Activated naive CD8-positive, alpha-beta T cell treated with anti-CD3 and anti-CD28 coated beads for 36 hours (primary cell): ENCODE measurements around the gene RNF180. TPM values are rescaled to one million over a fixed set of nuclear protein-coding genes. Genes with fewer than 3 reads are reported as not detected.
"Not testable (repeated sequence)": the region's sequence is repeated elsewhere in the genome, so short reads cannot be mapped to it uniquely, and the experiment has no call there.

ENCODE experiments used
- DNase-seq: peaks from one replicate; pipeline ENCODE4 v3.0.0; 2021
- H3K27ac Mint-ChIP-seq: one replicate; pipeline ENCODE4 v1.8.0; 2022; ENCODE audit warnings: mild to moderate bottlenecking, moderate library complexity, mixed read lengths
- H3K27me3 Mint-ChIP-seq: one replicate; pipeline ENCODE4 v1.8.0; 2022; ENCODE audit warnings: mild to moderate bottlenecking, mixed read lengths
- H3K36me3 Mint-ChIP-seq: one replicate; pipeline ENCODE4 v1.8.0; 2021; ENCODE audit warnings: mild to moderate bottlenecking, mixed read lengths
- H3K4me1 Mint-ChIP-seq: one replicate; pipeline ENCODE4 v1.8.0; 2021; ENCODE audit warnings: mixed read lengths
- H3K4me3 Mint-ChIP-seq: one replicate; pipeline ENCODE4 v1.8.0; 2022; ENCODE audit warnings: mild to moderate bottlenecking, moderate library complexity, mixed read lengths
- H3K9me3 Mint-ChIP-seq: one replicate; pipeline ENCODE4 v1.8.0; 2022; ENCODE audit warnings: mixed read lengths
- total RNA-seq, 2 experiments: library from RNA; stranded (reverse); gene quantifications; one replicate each; pipeline ENCODE4 v1.2.3, GENCODE V29; 2021

Gene RNF180
- total RNA-seq, 2 experiments from 2014 or later: not detected

- Mint-ChIP-seq H3K27me3 (peaks cover 6% of the 10 kb centered on the region), H3K36me3 (no peaks in the 10 kb centered on the region), H3K4me3 (no peak overlapping the region), H3K9me3 (no peaks in the 10 kb centered on the region), H3K4me1 (no peaks in the 10 kb centered on the region), H3K27ac (no peak overlapping the region)
- no peak for DNase-seq
Observed at GRCh38 chr5:64201996-64202395, 36.4 kb downstream of the RNF180 start.

GRCh38 chr5:64206653-64207052, 41.0 kb downstream of the RNF180 start:
- no peak for DNase-seq
- Mint-ChIP-seq H3K4me1 (no peaks in the 10 kb centered on the region), H3K36me3 (no peaks in the 10 kb centered on the region), H3K27me3 (peaks cover 6% of the 10 kb centered on the region), H3K27ac (no peak overlapping the region), H3K4me3 (no peak overlapping the region), H3K9me3 (no peaks in the 10 kb centered on the region)

- Mint-ChIP-seq H3K27me3 (peaks cover 3% of the 10 kb centered on the region), H3K4me1 (no peaks in the 10 kb centered on the region), H3K27ac (no peak overlapping the region), H3K36me3 (no peaks in the 10 kb centered on the region), H3K4me3 (no peak overlapping the region), H3K9me3 (no peaks in the 10 kb centered on the region)
- no peak for DNase-seq
Observed at GRCh38 chr5:64207978-64208377, 42.3 kb downstream of the RNF180 start.

DNA sequence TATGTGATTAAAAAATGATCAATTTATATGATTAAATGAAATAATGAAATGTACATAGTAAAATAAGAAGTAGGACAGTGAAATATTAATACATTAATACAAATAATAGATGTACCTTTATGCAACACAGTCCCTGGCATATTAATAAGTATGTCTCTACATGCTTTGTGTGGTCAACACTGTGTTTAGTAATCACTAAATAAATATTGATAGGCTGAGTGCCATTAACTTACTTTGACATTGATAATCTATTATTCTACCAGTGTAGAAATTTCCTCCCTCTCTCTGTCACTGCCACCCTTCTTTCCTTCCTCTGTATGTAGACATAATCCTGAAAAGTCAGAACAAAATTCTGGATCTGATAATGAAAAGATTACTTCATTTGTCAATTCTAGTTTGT, 43.7 kb downstream of the RNF180 start:
- DNase-seq: no peak
- peaks cover 1% of the 10 kb centered on the region for H3K9me3 Mint-ChIP-seq
- peaks cover 3% of the 10 kb centered on the region for H3K27me3 Mint-ChIP-seq
- no peak overlapping the region for H3K27ac Mint-ChIP-seq
- no peak overlapping the region for H3K4me3 Mint-ChIP-seq
- H3K4me1 Mint-ChIP-seq: no peaks in the 10 kb centered on the region
- H3K36me3 Mint-ChIP-seq: no peaks in the 10 kb centered on the region

GRCh38 chr5:64210866-64211265, 45.2 kb downstream of the RNF180 start:
- no peak overlapping the region for H3K4me3 Mint-ChIP-seq

DNA sequence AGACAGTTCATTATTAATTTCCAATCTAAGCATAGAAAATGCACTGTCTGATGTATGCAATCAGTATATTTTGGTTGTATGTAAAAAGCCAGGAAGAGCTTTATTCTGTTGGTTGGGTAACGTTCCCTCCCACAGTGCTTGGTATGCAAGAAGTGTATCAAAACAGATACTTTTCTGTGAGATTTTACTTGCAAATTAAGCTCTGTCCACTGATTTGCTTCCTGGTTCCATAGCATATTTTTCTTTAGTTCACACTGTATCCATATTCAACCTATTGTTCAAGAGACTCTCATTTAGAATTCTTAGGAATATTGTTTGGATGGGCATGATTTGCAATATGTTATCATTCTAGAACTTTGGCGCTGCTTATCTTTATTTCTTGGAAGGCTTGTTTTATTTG, 47.4 kb downstream of the RNF180 start:
- no peaks in the 10 kb centered on the region for H3K27me3 Mint-ChIP-seq
- H3K9me3 Mint-ChIP-seq: peaks cover 1% of the 10 kb centered on the region
- H3K4me1 Mint-ChIP-seq: no peaks in the 10 kb centered on the region
- H3K4me3 Mint-ChIP-seq: no peak overlapping the region
- H3K36me3 Mint-ChIP-seq: no peaks in the 10 kb centered on the region
- no peak overlapping the region for H3K27ac Mint-ChIP-seq
- no peak for DNase-seq

More at GRCh38 chr5:64210866-64211265, 45.2 kb downstream of the RNF180 start:
- no peaks in the 10 kb centered on the region for H3K27me3 Mint-ChIP-seq
- no peaks in the 10 kb centered on the region for H3K4me1 Mint-ChIP-seq
- H3K27ac Mint-ChIP-seq: no peak overlapping the region
- no peaks in the 10 kb centered on the region for H3K36me3 Mint-ChIP-seq
- no peak for DNase-seq
- peaks cover 1% of the 10 kb centered on the region for H3K9me3 Mint-ChIP-seq

DNA sequence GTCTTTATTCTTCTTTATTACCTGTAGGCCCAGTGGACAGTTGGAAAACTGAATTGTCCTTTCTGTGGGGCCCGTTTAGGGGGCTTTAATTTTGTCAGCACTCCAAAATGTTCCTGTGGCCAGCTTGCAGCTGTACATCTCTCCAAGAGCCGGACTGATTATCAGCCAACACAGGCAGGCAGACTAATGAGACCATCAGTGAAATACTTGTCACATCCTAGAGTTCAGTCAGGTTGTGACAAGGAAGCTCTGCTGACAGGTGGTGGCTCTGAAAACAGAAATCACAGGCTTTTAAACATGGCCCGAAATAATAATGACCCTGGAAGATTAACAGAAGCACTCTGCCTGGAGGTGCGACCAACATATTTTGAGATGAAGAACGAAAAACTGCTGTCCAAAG, 47.9 kb downstream of the RNF180 start:
- Mint-ChIP-seq H3K27me3 (no peaks in the 10 kb centered on the region), H3K27ac (no peak overlapping the region), H3K9me3 (peaks cover 1% of the 10 kb centered on the region), H3K4me1 (no peaks in the 10 kb centered on the region), H3K36me3 (no peaks in the 10 kb centered on the region), H3K4me3 (no peak overlapping the region)
- DNase-seq: no peak

- H3K4me3 Mint-ChIP-seq: no peak overlapping the region
- no peaks in the 10 kb centered on the region for H3K27me3 Mint-ChIP-seq
- no peaks in the 10 kb centered on the region for H3K4me1 Mint-ChIP-seq
- H3K36me3 Mint-ChIP-seq: no peaks in the 10 kb centered on the region
- DNase-seq: no peak
- H3K9me3 Mint-ChIP-seq: peaks cover 1% of the 10 kb centered on the region
- no peak overlapping the region for H3K27ac Mint-ChIP-seq
Observed at GRCh38 chr5:64214132-64214531, 48.5 kb downstream of the RNF180 start.

DNA sequence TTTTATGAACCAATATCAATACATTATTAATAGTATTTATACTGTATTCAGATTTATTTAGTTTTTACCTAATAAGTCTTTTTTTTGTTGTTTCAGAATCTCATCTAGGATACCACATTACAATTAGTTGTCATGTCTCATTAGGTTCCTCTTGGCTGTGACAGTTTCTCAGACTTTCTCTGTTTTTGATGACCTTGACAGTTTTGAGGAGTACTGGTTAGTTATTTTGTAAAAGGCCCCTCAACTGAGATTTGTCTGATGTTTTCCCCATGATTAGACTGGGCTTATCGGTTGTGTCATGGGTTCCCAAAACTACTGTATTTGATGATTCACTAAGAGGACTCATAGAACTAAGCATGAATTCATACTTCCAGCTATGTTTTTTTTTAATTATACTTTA, 56.3 kb downstream of the RNF180 start:
- no peaks in the 10 kb centered on the region for H3K27me3 Mint-ChIP-seq
- H3K9me3 Mint-ChIP-seq: no peaks in the 10 kb centered on the region
- no peak overlapping the region for H3K4me3 Mint-ChIP-seq

GRCh38 chr5:64225286-64225981, 59.8 kb downstream of the RNF180 start:
- not testable (repeated sequence) for H3K4me1 Mint-ChIP-seq, H3K4me3 Mint-ChIP-seq, H3K27ac Mint-ChIP-seq, H3K36me3 Mint-ChIP-seq, H3K27me3 Mint-ChIP-seq, H3K9me3 Mint-ChIP-seq, DNase-seq

More for the DNA sequence above, 56.3 kb downstream of the RNF180 start:
- no peak overlapping the region for H3K27ac Mint-ChIP-seq
- no peak for DNase-seq
- H3K36me3 Mint-ChIP-seq: no peaks in the 10 kb centered on the region
- no peaks in the 10 kb centered on the region for H3K4me1 Mint-ChIP-seq

GRCh38 chr5:64227131-64227537, 61.5 kb downstream of the RNF180 start:
- H3K27me3 Mint-ChIP-seq, H3K27ac Mint-ChIP-seq, H3K4me1 Mint-ChIP-seq, DNase-seq, H3K9me3 Mint-ChIP-seq, H3K36me3 Mint-ChIP-seq, H3K4me3 Mint-ChIP-seq: not testable (repeated sequence)

DNA sequence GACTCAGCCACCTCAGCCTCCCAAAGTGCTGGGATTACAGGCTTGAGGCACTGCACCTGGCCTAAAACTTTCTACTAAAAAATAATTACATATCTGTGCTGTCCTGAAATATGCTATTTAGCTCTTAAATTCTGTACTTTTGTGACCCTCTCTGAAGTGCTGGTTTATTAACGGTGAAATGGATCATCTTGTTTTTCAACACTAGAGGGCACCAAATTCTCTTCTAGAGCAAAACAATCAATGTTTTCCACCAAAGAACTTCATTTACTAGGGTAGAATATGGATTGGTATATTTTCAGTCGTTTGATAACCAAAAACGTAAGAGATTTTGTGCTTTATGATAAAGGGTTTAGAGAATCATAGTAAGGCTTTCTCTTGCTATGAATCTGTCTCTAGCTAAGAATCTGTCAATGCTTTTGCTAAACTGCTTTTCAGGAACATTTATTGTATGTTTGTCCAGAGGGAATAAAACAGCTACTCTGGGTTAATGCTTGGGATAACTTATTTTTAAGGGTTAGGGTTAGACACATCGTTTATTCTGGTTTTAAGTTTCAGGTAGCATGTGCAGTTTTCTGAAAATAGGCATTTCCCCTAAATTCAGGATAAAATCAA, 63.6 kb downstream of the RNF180 start:
- no peak for DNase-seq
- Mint-ChIP-seq H3K27ac (no peak overlapping the region), H3K36me3 (no peaks in the 10 kb centered on the region), H3K27me3 (no peaks in the 10 kb centered on the region), H3K4me1 (no peaks in the 10 kb centered on the region), H3K4me3 (no peak overlapping the region), H3K9me3 (no peaks in the 10 kb centered on the region)

DNA sequence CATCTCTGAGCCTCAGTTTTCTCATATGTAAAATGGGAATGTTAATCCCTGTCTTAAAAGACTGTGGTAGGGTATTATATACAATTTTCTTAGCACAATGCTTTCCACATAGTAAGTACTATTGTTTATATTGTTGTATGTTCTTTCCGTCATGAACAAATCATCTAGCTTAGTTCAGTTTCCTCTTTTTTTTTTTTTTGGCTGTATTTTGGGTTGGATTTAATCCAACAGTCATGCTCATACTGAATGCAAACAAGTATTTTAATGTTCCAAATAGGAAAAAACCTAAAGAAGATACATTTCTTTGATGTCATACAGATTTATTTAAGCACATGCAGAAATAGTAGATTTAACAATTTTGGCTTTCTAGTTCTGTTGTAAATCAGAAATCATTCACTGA, 95.1 kb downstream of the RNF180 start:
- no peaks in the 10 kb centered on the region for H3K27me3 Mint-ChIP-seq
- H3K27ac Mint-ChIP-seq: no peak overlapping the region
- no peak for DNase-seq
- H3K4me1 Mint-ChIP-seq: no peaks in the 10 kb centered on the region
- H3K9me3 Mint-ChIP-seq: peaks cover 8% of the 10 kb centered on the region
- no peak overlapping the region for H3K4me3 Mint-ChIP-seq
- no peaks in the 10 kb centered on the region for H3K36me3 Mint-ChIP-seq

- Mint-ChIP-seq H3K4me1 (no peaks in the 10 kb centered on the region), H3K27ac (no peak overlapping the region), H3K9me3 (peaks cover 6% of the 10 kb centered on the region), H3K4me3 (no peak overlapping the region), H3K36me3 (no peaks in the 10 kb centered on the region), H3K27me3 (no peaks in the 10 kb centered on the region)
- no peak for DNase-seq
Observed at GRCh38 chr5:64269164-64269563, 103.5 kb downstream of the RNF180 start.

- Mint-ChIP-seq H3K4me1 (no peaks in the 10 kb centered on the region), H3K27ac (no peak overlapping the region), H3K4me3 (no peak overlapping the region), H3K9me3 (peaks cover under 1% of the 10 kb centered on the region), H3K36me3 (no peaks in the 10 kb centered on the region), H3K27me3 (no peaks in the 10 kb centered on the region)
- DNase-seq: no peak
Observed at GRCh38 chr5:64273276-64273675, 107.6 kb downstream of the RNF180 start.
